Muscle layer of colon (tissue), 2 donors: ENCODE data around the gene SPARC.
A peak's percentile ranks its signal among the peaks of the same experiment; 100 is the strongest.
"Not testable (repeated sequence)": the region's sequence is repeated elsewhere in the genome, so short reads cannot be mapped to it uniquely, and the experiment has no call there.

Experiments
- H3K27ac ChIP-seq: one replicate; pipeline ENCODE4 v1.7.0; 2013; ENCODE audit warnings: low read depth, mild to moderate bottlenecking, low read length, moderate library complexity
- H3K27me3 ChIP-seq, 2 donors: one replicate each; pipeline ENCODE4 v1.7.0; 2013; ENCODE audit warnings: low read length in 2 of 2, mild to moderate bottlenecking in 2 of 2; ENCODE audit not compliant: insufficient read depth in 2 of 2, control insufficient read depth in 1 of 2
- H3K36me3 ChIP-seq: one replicate; pipeline ENCODE4 v1.7.0; 2013; ENCODE audit warnings: mild to moderate bottlenecking, low read length; ENCODE audit not compliant: insufficient read depth
- H3K4me1 ChIP-seq: one replicate; pipeline ENCODE4 v1.7.0; 2013; ENCODE audit warnings: mild to moderate bottlenecking, low read length; ENCODE audit not compliant: insufficient read depth
- H3K4me3 ChIP-seq, 2 donors: one replicate each; pipeline ENCODE4 v1.7.0; 2013; ENCODE audit warnings: low read length in 2 of 2, low read depth in 1 of 2, mild to moderate bottlenecking in 1 of 2, moderate library complexity in 1 of 2
- H3K9ac ChIP-seq: one replicate; pipeline ENCODE4 v1.7.0; 2013; ENCODE audit warnings: low read length
- H3K9me3 ChIP-seq: one replicate; pipeline ENCODE4 v1.7.0; 2013; ENCODE audit warnings: mild to moderate bottlenecking, low read length
- donor health status: abdominal sarcoma.
- donor health status: Adenocarcinoma of cecum.

The SPARC gene

GRCh38 chr5:151684690-151685361 is 1.9 kb downstream of the SPARC start:
- Histone ChIP-seq H3K36me3 (no peaks in the 10 kb centered on the region), H3K4me3 (peak overlapping the region; percentile 55 to 93), H3K9me3 (no peaks in the 10 kb centered on the region), H3K9ac (peak overlapping the region; percentile 93), H3K4me1 (peaks cover 53% of the 10 kb centered on the region), H3K27ac (peak overlapping the region; percentile 78), H3K27me3 (no peaks in the 10 kb centered on the region)

- H3K27me3 ChIP-seq: no peaks in the 10 kb centered on the region
- H3K9ac ChIP-seq: no peak overlapping the region
- H3K27ac ChIP-seq: peak overlapping the region; percentile 83
- no peaks in the 10 kb centered on the region for H3K9me3 ChIP-seq
- H3K4me1 ChIP-seq: peaks cover 60% of the 10 kb centered on the region
- H3K4me3 ChIP-seq: peak overlapping the region in 1 of 2 donors; percentile 93
- no peaks in the 10 kb centered on the region for H3K36me3 ChIP-seq
Observed at GRCh38 chr5:151683986-151684588, 2.6 kb downstream of the SPARC start.

GRCh38 chr5:151683444-151683843 is 3.3 kb downstream of the SPARC start:
- no peak overlapping the region for H3K9ac ChIP-seq
- no peaks in the 10 kb centered on the region for H3K27me3 ChIP-seq
- H3K4me3 ChIP-seq: peak overlapping the region in 1 of 2 donors; percentile 93
- no peaks in the 10 kb centered on the region for H3K9me3 ChIP-seq
- H3K4me1 ChIP-seq: peaks cover 66% of the 10 kb centered on the region
- H3K36me3 ChIP-seq: no peaks in the 10 kb centered on the region
- H3K27ac ChIP-seq: peak overlapping the region; percentile 83

- H3K27me3 ChIP-seq: no peaks in the 10 kb centered on the region
- H3K4me1 ChIP-seq: peaks cover 69% of the 10 kb centered on the region
- no peak overlapping the region for H3K27ac ChIP-seq
- peak overlapping the region in 1 of 2 donors; percentile 21 for H3K4me3 ChIP-seq
- H3K36me3 ChIP-seq: no peaks in the 10 kb centered on the region
- H3K9ac ChIP-seq: no peak overlapping the region
- no peaks in the 10 kb centered on the region for H3K9me3 ChIP-seq
Observed at GRCh38 chr5:151682751-151683331, 3.9 kb downstream of the SPARC start.

- H3K4me1 ChIP-seq: peaks cover 75% of the 10 kb centered on the region
- no peaks in the 10 kb centered on the region for H3K9me3 ChIP-seq
- peak overlapping the region in 1 of 2 donors; percentile 21 for H3K4me3 ChIP-seq
- H3K27me3 ChIP-seq: no peaks in the 10 kb centered on the region
- no peaks in the 10 kb centered on the region for H3K36me3 ChIP-seq
- H3K9ac ChIP-seq: no peak overlapping the region
- no peak overlapping the region for H3K27ac ChIP-seq
Observed at GRCh38 chr5:151682240-151682639, 4.5 kb downstream of the SPARC start.

GRCh38 chr5:151680944-151681427 is 5.7 kb downstream of the SPARC start:
- Histone ChIP-seq H3K9me3 (no peaks in the 10 kb centered on the region), H3K36me3 (peaks cover under 1% of the 10 kb centered on the region), H3K27ac (no peak overlapping the region), H3K4me1 (peaks cover 85% of the 10 kb centered on the region), H3K4me3 (no peak overlapping the region), H3K9ac (no peak overlapping the region), H3K27me3 (no peaks in the 10 kb centered on the region)

DNA sequence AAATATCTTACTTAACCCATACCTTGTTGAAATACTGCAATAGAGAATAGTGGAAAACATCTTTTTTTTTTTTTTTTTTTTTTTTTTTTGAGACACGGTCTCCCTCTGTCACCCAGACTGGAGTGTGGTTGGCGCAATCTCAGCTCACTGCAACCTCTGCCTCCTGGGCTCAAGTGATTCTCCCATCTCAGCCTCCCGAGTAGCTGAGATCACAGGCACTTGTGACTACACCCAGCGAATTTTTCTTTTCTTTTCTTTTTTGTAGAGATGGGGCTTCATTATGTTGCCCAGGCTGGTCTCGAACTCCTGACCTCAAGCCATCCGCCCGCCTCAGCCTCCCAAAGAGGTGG is 6.6 kb downstream of the SPARC start:
- not testable (repeated sequence) for H3K27me3 ChIP-seq, H3K4me3 ChIP-seq, H3K9ac ChIP-seq, H3K36me3 ChIP-seq, H3K27ac ChIP-seq, H3K9me3 ChIP-seq
- H3K4me1 ChIP-seq: peaks cover 90% of the 10 kb centered on the region

GRCh38 chr5:151679421-151680155 is 7.1 kb downstream of the SPARC start:
- peaks cover 90% of the 10 kb centered on the region for H3K4me1 ChIP-seq
- no peak overlapping the region for H3K27ac ChIP-seq
- H3K4me3 ChIP-seq: peak overlapping the region in 1 of 2 donors; percentile 33

GRCh38 chr5:151678713-151679112 is 8.0 kb downstream of the SPARC start:
- Histone ChIP-seq H3K9ac (no peak overlapping the region), H3K9me3 (no peaks in the 10 kb centered on the region), H3K4me1 (peaks cover 82% of the 10 kb centered on the region), H3K27ac (no peak overlapping the region), H3K27me3 (no peaks in the 10 kb centered on the region), H3K4me3 (peak overlapping the region in 1 of 2 donors; percentile 33), H3K36me3 (peaks cover 10% of the 10 kb centered on the region)

More at GRCh38 chr5:151679421-151680155, 7.1 kb downstream of the SPARC start:
- Histone ChIP-seq H3K9ac (no peak overlapping the region), H3K9me3 (no peaks in the 10 kb centered on the region), H3K36me3 (peaks cover 10% of the 10 kb centered on the region), H3K27me3 (no peaks in the 10 kb centered on the region)

GRCh38 chr5:151677776-151678545 is 8.8 kb downstream of the SPARC start:
- H3K27me3 ChIP-seq: no peaks in the 10 kb centered on the region
- peaks cover 17% of the 10 kb centered on the region for H3K36me3 ChIP-seq
- no peak overlapping the region for H3K9ac ChIP-seq
- H3K4me1 ChIP-seq: peaks cover 77% of the 10 kb centered on the region
- peak overlapping the region in 1 of 2 donors; percentile 33 for H3K4me3 ChIP-seq
- no peak overlapping the region for H3K27ac ChIP-seq
- H3K9me3 ChIP-seq: no peaks in the 10 kb centered on the region

- Histone ChIP-seq H3K9ac (no peak overlapping the region), H3K4me1 (peaks cover 77% of the 10 kb centered on the region), H3K4me3 (no peak overlapping the region), H3K36me3 (peaks cover 29% of the 10 kb centered on the region), H3K27me3 (no peaks in the 10 kb centered on the region), H3K9me3 (no peaks in the 10 kb centered on the region), H3K27ac (no peak overlapping the region)
Observed at GRCh38 chr5:151676719-151677118, 10.0 kb downstream of the SPARC start.
